H1 (cell line): ENCODE data around the gene ARL5C. TPM values are rescaled to one million over a fixed set of nuclear protein-coding genes. Genes with fewer than 3 reads are reported as not detected.

Source experiments
- CTCF ChIA-PET: fragments of 300-600 bp; sonication (Branson Sonifier 250); formaldehyde crosslinking; loops from one replicate; lab custom pipeline; 2021; ENCODE audit not compliant: partially characterized antibody; lab: Charles Lee
- POLR2A ChIA-PET: fragments of 300-600 bp; sonication (Branson Sonifier 250); formaldehyde crosslinking; loops from one replicate; lab custom pipeline; 2021; ENCODE audit warnings: inconsistent platforms; ENCODE audit not compliant: partially characterized antibody; lab: Charles Lee
- DNase-seq, 2 experiments: peaks; one replicate each; pipeline versions ENCODE4 v3.0.0 to v3.0.0-alpha.2; 2010 to 2022; ENCODE audit warnings: low spot score in 2 of 2, low read depth in 1 of 2, mixed read lengths in 1 of 2
- FAIRE-seq: peaks from 2 replicates; lab custom pipeline; 2011; peaks lifted over from hg19 to GRCh38; lab: Jason Lieb, UNC
- H2AFZ ChIP-seq: 2 replicates; pipeline ENCODE4 v1.8.1; 2012; ENCODE audit warnings: low read length, inconsistent platforms
- H2AK5ac ChIP-seq: 2 replicates; pipeline ENCODE4 v1.6.1; 2013; ENCODE audit warnings: low read depth, low read length
- H2BK120ac ChIP-seq: replicated peaks from 2 replicates; pipeline ENCODE3; 2013; ENCODE audit warnings: low read depth, low read length, inconsistent platforms
- H2BK12ac ChIP-seq: 2 replicates; pipeline ENCODE4 v1.6.1; 2013; ENCODE audit warnings: low read depth, low read length
- H2BK15ac ChIP-seq: 2 replicates; pipeline ENCODE4 v1.6.1; 2013; ENCODE audit warnings: low read length
- H2BK20ac ChIP-seq: 2 replicates; pipeline ENCODE4 v1.6.1; 2013; ENCODE audit warnings: low read length
- H2BK5ac ChIP-seq: 2 replicates; pipeline ENCODE4 v1.6.1; 2013; ENCODE audit warnings: low read depth, low read length
- H3K14ac ChIP-seq: 2 replicates; pipeline ENCODE4 v1.6.1; 2013; ENCODE audit warnings: inconsistent platforms; ENCODE audit not compliant: insufficient read length
- H3K18ac ChIP-seq: 2 replicates; pipeline ENCODE4 v1.6.1; 2013; ENCODE audit warnings: low read length; ENCODE audit errors: extremely low read depth
- H3K23ac ChIP-seq: 2 replicates; pipeline ENCODE4 v1.6.1; 2013; ENCODE audit warnings: inconsistent platforms; ENCODE audit not compliant: insufficient read length
- H3K23me2 ChIP-seq: 2 replicates; pipeline ENCODE4 v1.6.1; 2013; ENCODE audit warnings: low read depth, low read length
- H3K27ac ChIP-seq: 2 replicates; pipeline ENCODE4 v1.6.1; 2011; ENCODE audit warnings: low read depth, low read length, inconsistent platforms
- H3K27me3 ChIP-seq, 4 experiments: replicated peaks in 1 of 4; 1 replicate in 1 of 4; 2 replicates in 3 of 4; pipeline versions ENCODE4 v1.6.1 to v1.8.1; 2011 to 2013; ENCODE audit warnings: low read length in 3 of 4, mild to moderate bottlenecking in 3 of 4, inconsistent platforms in 2 of 4, mixed read lengths in 2 of 4, moderate library complexity in 1 of 4; ENCODE audit not compliant: control insufficient read depth in 3 of 4, insufficient read depth in 3 of 4; ENCODE audit errors: extremely low read depth in 1 of 4
- H3K36me3 ChIP-seq, 4 experiments: 2 replicates each; pipeline versions ENCODE4 v1.6.1 to v1.8.1; 2011 to 2013; ENCODE audit warnings: mild to moderate bottlenecking in 4 of 4, low read length in 3 of 4, moderate library complexity in 2 of 4, control low read depth in 1 of 4, inconsistent platforms in 1 of 4; ENCODE audit not compliant: insufficient read depth in 4 of 4, control insufficient read depth in 2 of 4
- H3K4ac ChIP-seq: replicated peaks from 2 replicates; pipeline ENCODE3; 2013; ENCODE audit warnings: low read length, low read depth, mixed read lengths, inconsistent platforms; ENCODE audit not compliant: insufficient read length
- H3K4me1 ChIP-seq, 4 experiments: replicated peaks in 1 of 4; 1 replicate in 1 of 4; 2 replicates in 3 of 4; pipeline versions ENCODE4 v1.6.1 to v1.8.1; 2011 to 2013; ENCODE audit warnings: low read length in 3 of 4, inconsistent platforms in 2 of 4, mixed read lengths in 1 of 4; ENCODE audit not compliant: insufficient read depth in 4 of 4, control insufficient read depth in 3 of 4
- H3K4me2 ChIP-seq, 2 experiments: 2 replicates each; pipeline versions ENCODE4 v1.6.1 to v1.8.1; 2011 to 2013; ENCODE audit warnings: low read depth in 2 of 2, low read length in 2 of 2, control low read depth in 1 of 2, inconsistent platforms in 1 of 2, mild to moderate bottlenecking in 1 of 2; ENCODE audit not compliant: insufficient read depth in 1 of 2
- H3K4me3 ChIP-seq, 4 experiments: fragments of 200-600, 300-600 bp in 1 of 4; sonication (generic), shearing (Covaris generic), sonication (Bioruptor Twin) in 1 of 4; 2 replicates each; pipeline versions ENCODE4 v1.5.1 to v1.8.1; 2011 to 2016; ENCODE audit warnings: low read length in 4 of 4, low read depth in 3 of 4, control low read depth in 2 of 4, inconsistent platforms in 2 of 4, mild to moderate bottlenecking in 2 of 4, mixed read lengths in 1 of 4, moderate library complexity in 1 of 4; ENCODE audit not compliant: insufficient read depth in 2 of 4; ENCODE audit errors: extremely low read depth in 1 of 4
- H3K56ac ChIP-seq: replicated peaks from 2 replicates; pipeline ENCODE3; 2013; ENCODE audit warnings: low read depth, mild to moderate bottlenecking, mixed read lengths, low read length, inconsistent platforms; ENCODE audit not compliant: insufficient read length
- H3K79me1 ChIP-seq: 2 replicates; pipeline ENCODE4 v1.6.1; 2013; ENCODE audit warnings: low read depth, low read length, control low read depth
- H3K79me2 ChIP-seq, 2 experiments: 2 replicates each; pipeline versions ENCODE4 v1.6.1 to v1.8.1; 2012 to 2013; ENCODE audit warnings: low read length in 2 of 2, mild to moderate bottlenecking in 2 of 2, inconsistent platforms in 1 of 2; ENCODE audit not compliant: insufficient read depth in 2 of 2, control insufficient read depth in 1 of 2
- H3K9ac ChIP-seq, 4 experiments: replicated peaks in 1 of 4; 1 replicate in 1 of 4; 2 replicates in 3 of 4; pipeline versions ENCODE4 v1.6.1 to v1.8.1; 2011 to 2013; ENCODE audit warnings: low read depth in 3 of 4, low read length in 3 of 4, control low read depth in 2 of 4, mild to moderate bottlenecking in 2 of 4, moderate library complexity in 2 of 4, inconsistent platforms in 1 of 4; ENCODE audit errors: extremely low read depth in 1 of 4
- H3K9me3 ChIP-seq, 2 experiments: 2 replicates each; pipeline versions ENCODE4 v1.6.1 to v1.8.1; 2012 to 2013; ENCODE audit warnings: mild to moderate bottlenecking in 2 of 2, moderate library complexity in 2 of 2, control low read depth in 1 of 2, inconsistent platforms in 1 of 2, low read depth in 1 of 2, low read length in 1 of 2, mixed read lengths in 1 of 2; ENCODE audit not compliant: insufficient read depth in 2 of 2
- H4K20me1 ChIP-seq, 2 experiments: replicated peaks in 1 of 2; 2 replicates each; pipeline versions ENCODE3 to v1.8.1; 2011 to 2013; ENCODE audit warnings: inconsistent platforms in 2 of 2, low read length in 2 of 2, mild to moderate bottlenecking in 1 of 2; ENCODE audit not compliant: insufficient read depth in 2 of 2, control insufficient read depth in 1 of 2
- H4K5ac ChIP-seq: 2 replicates; pipeline ENCODE4 v1.6.1; 2013; ENCODE audit warnings: low read length, low read depth, mixed read lengths, inconsistent platforms; ENCODE audit not compliant: insufficient read length
- H4K8ac ChIP-seq: 2 replicates; pipeline ENCODE4 v1.8.0; 2013; ENCODE audit warnings: mild to moderate bottlenecking, moderate library complexity, low read length, inconsistent platforms; ENCODE audit not compliant: insufficient read depth; ENCODE audit errors: extremely low read depth
- H4K91ac ChIP-seq: replicated peaks from 2 replicates; pipeline ENCODE3; 2013; ENCODE audit warnings: low read length, mixed read lengths, inconsistent platforms; ENCODE audit not compliant: insufficient read length
- SIRT6 ChIP-seq: IDR thresholded peaks from one replicate; pipeline ENCODE4 v1.7.1; 2012; ENCODE audit warnings: low read length, inconsistent platforms
- TEAD4 ChIP-seq: IDR thresholded peaks from 2 replicates; pipeline ENCODE4 v1.6.1; 2012; ENCODE audit warnings: low read depth, low read length, inconsistent platforms, mixed read lengths
- WGBS, 2 experiments: shearing (Covaris generic) in 1 of 2; methylation state at CpG; one replicate each; pipeline versions ENCODE4 v1.1.6 to v1.1.7; 2013 to 2015; ENCODE audit warnings: low lambda C conversion rate in 2 of 2, mixed read lengths in 2 of 2, inconsistent platforms in 1 of 2, low coverage in 1 of 2, missing lambda C conversion rate in 1 of 2; ENCODE audit not compliant: insufficient replicate concordance in 2 of 2, insufficient coverage in 1 of 2, insufficient read length in 1 of 2; ENCODE audit errors: extremely low coverage in 1 of 2, missing lambda C conversion rate in 1 of 2; 5-methylcytosine and 5-hydroxymethylcytosine counted together
- polyA plus RNA-seq, 7 experiments: library from polyadenylated mRNA; depleted of rRNA in 3 of 7; stranded (reverse) in 5 of 7; unstranded in 2 of 7; fragments of >200 nt in 5 of 7; fragments of 200-250 nt in 2 of 7; gene quantifications; 1 replicate in 5 of 7; 2 replicates in 1 of 7; 4 replicates in 1 of 7; pipeline versions ENCODE4 v1.2.1 to v1.2.3, GENCODE V29; 2011 to 2013; ENCODE audit warnings: missing spikeins in 2 of 7, mixed read lengths in 2 of 7
- total RNA-seq: library from RNA; stranded (reverse); fragmentation: NEBNext Ultra II Directional; extraction: Animal tissue kit (Norgen Biotek cat#: 25700); gene quantifications from 2 replicates; pipeline ENCODE4 v1.2.1, GENCODE V29; 2021

ARL5C gene
- total and polyA plus RNA-seq, 2 of the 8 experiments (the other 6 are each of a cell fraction or from before 2014, with no cell fraction given): not detected

DNA sequence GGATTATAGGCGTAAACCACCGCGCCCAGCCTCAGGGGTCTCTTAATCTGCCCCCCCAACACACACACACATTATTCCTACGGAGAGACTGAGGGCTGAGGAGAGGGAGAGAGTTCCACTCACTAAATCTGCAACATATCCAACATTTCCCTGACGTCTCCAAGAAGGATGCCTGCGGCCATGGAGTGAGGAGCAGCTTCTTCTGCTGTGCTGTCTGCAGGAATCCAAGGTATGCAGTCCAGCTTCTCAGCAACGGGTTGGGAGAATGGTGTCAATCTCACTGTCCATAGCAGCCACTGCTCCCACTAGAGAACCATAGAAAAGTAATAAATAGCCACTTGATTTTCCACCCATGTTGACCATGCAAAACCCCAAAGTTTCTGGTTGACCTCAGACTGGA, 9.5 kb downstream of the ARL5C start:
- Histone ChIP-seq H3K56ac (no peak overlapping the region), H2BK120ac (no peak overlapping the region), H3K23me2 (peaks cover 18% of the 10 kb centered on the region), H3K79me2 (no peaks in the 10 kb centered on the region), H3K4me1 (peaks cover 0 to 6% (median 3%) of the 10 kb centered on the region in 4 experiments; a peak in 3 of 7 replicates), H2AFZ (no peak overlapping the region), H3K27ac (no peak overlapping the region), H3K36me3 (no peaks in the 10 kb centered on the region), H2BK12ac (no peak overlapping the region), H3K4me2 (no peak overlapping the region), H3K18ac (no peak overlapping the region), H3K4me3 (no peak overlapping the region), H3K9ac (no peak overlapping the region), H4K5ac (no peak overlapping the region), H3K27me3 (peaks cover 0 to 3% (median 3%) of the 10 kb centered on the region in 4 experiments; a peak in 6 of 7 replicates), H4K91ac (no peak overlapping the region), H2AK5ac (no peak overlapping the region), H4K8ac (no peak overlapping the region; the same call in 1 of the 2 replicates), H3K4ac (no peak overlapping the region), H4K20me1 (no peaks in the 10 kb centered on the region), H2BK5ac (no peak overlapping the region), H3K79me1 (no peaks in the 10 kb centered on the region), H2BK20ac (0 out of 2 replicates have a peak overlapping the region, but pooled peaks have one; percentile 43), H3K23ac (no peak overlapping the region), H3K9me3 (no peaks in the 10 kb centered on the region), H3K14ac (no peak overlapping the region), H2BK15ac (no peak overlapping the region; the same call in 1 of the 2 replicates)
- WGBS, 2 experiments: 84% methylated on average over 7 of the region's 7 CpGs; no CpG with 5 or more reads in 1 of the 2 experiments
- POLR2A ChIA-PET: interaction anchor here (2.6 kb wide), 1 partner anchor 8 kb away, joined by 11 read pairs; the partner anchor contains the start of gene ARL5C
- TF ChIP-seq TEAD4 (0 out of 2 replicates have a peak, but pooled peaks have one; percentile 25), SIRT6 (no peak)
- CTCF ChIA-PET: interaction anchor here (0.7 to 4.7 kb wide), 7 partner anchors 8 to 289 kb away, joined by 3 to 67 read pairs (median 5); partner anchors contain the start of gene ARL5C
- no peak for DNase-seq
- FAIRE-seq: no peak
